ENCODE measurements around the gene RPGR.

RPGR gene

GRCh38 chrX:38327007-38327774 is at the start of gene RPGR:
TSS of gene RPGR (minus strand) at chrX:38327509. CDS start at chrX:38327367, 142 bp downstream.
- DNase-seq, result peak; percentile 91

GRCh38 chrX:38376747-38377146 is 49.4 kb upstream of the RPGR start:
- DNase-seq, result no peak

- DNase-seq, result peak; percentile 5
Measured at GRCh38 chrX:38375891-38376290, 48.6 kb upstream of the RPGR start.

- DNase-seq, result no peak
Measured at GRCh38 chrX:38374431-38374830, 47.1 kb upstream of the RPGR start.

GRCh38 chrX:38371641-38372040 is 44.3 kb upstream of the RPGR start:
- no peak for DNase-seq

- no peak for DNase-seq
Measured at GRCh38 chrX:38368774-38369173, 41.5 kb upstream of the RPGR start.

- DNase-seq, result no peak
Measured at GRCh38 chrX:38365954-38366353, 38.6 kb upstream of the RPGR start.

- DNase-seq, result no peak
Measured at GRCh38 chrX:38363046-38363445, 35.7 kb upstream of the RPGR start.

GRCh38 chrX:38357747-38358673 is 30.7 kb upstream of the RPGR start:
- no peak for DNase-seq

- no peak for DNase-seq
Measured at GRCh38 chrX:38356401-38356800, 29.1 kb upstream of the RPGR start.

- DNase-seq, result no peak
Measured at GRCh38 chrX:38352362-38352761, 25.1 kb upstream of the RPGR start, which contains the start of gene OTC. TSS of gene OTC (plus strand) at chrX:38352604. CDS start at chrX:38352697, 93 bp downstream.

- no peak for DNase-seq
Measured at GRCh38 chrX:38351346-38351745, 24.0 kb upstream of the RPGR start.

GRCh38 chrX:38347136-38347535 is 19.8 kb upstream of the RPGR start:
- DNase-seq, result peak; percentile 54

- no peak for DNase-seq
Measured at GRCh38 chrX:38346150-38346549, 18.8 kb upstream of the RPGR start.

GRCh38 chrX:38342853-38343778 is 15.8 kb upstream of the RPGR start:
- no peak for DNase-seq

- no peak for DNase-seq
Measured at GRCh38 chrX:38341442-38341841, 14.1 kb upstream of the RPGR start.

- DNase-seq, result no peak
Measured at GRCh38 chrX:38336538-38337240, 9.4 kb upstream of the RPGR start.

GRCh38 chrX:38335382-38335781 is 8.1 kb upstream of the RPGR start:
- DNase-seq, result no peak

GRCh38 chrX:38332505-38332904 is 5.2 kb upstream of the RPGR start:
- DNase-seq, result no peak

- no peak for DNase-seq
Measured at GRCh38 chrX:38327775-38328081, 419 bp upstream of the RPGR start.

- DNase-seq, result no peak
Measured at GRCh38 chrX:38326086-38326485, 1.2 kb downstream of the RPGR start.

- no peak for DNase-seq
Measured at GRCh38 chrX:38320819-38321218, 6.5 kb downstream of the RPGR start.
